ES-I3 (cell line): ENCODE data around the gene HES6.

Experiments
- H3K36me3 ChIP-seq: 2 replicates; pipeline ENCODE4 v1.6.1; 2013; ENCODE audit warnings: mild to moderate bottlenecking, low read length, control low read depth, moderate library complexity; ENCODE audit not compliant: insufficient read depth
- H3K4me1 ChIP-seq: 2 replicates; pipeline ENCODE4 v1.6.1; 2013; ENCODE audit warnings: mild to moderate bottlenecking, control low read depth, low read length; ENCODE audit not compliant: insufficient read depth
- H3K9ac ChIP-seq: 2 replicates; pipeline ENCODE4 v1.6.1; 2013; ENCODE audit warnings: low read depth, mild to moderate bottlenecking, low read length, moderate library complexity
- H3K9me3 ChIP-seq: 2 replicates; pipeline ENCODE4 v1.6.1; 2013; ENCODE audit warnings: mild to moderate bottlenecking, low read length, moderate library complexity; ENCODE audit not compliant: control insufficient read depth, insufficient read depth

Gene HES6

DNA sequence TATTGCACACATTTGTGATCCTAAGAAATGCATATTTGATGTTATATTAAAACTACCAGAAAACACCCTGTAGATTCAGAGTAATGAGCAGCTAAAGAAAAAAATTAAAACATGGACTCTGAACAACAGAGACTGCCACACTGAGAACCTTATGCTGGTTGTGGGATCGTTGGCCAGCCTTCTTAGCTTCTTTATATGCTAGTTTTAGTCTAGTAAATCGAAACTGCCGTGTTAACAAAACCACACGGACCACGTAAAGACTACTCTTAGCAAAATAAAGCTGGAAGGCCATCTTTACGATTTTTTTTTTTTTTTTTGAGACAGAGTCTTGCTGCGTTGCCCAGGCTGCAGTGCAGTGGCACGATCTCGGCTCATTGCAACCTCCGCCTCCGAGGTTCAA lies 25.8 kb upstream of the HES6 start:
- H3K36me3 ChIP-seq: no peaks in the 10 kb centered on the region; the same call in 1 of the 2 replicates
- no peaks in the 10 kb centered on the region for H3K9me3 ChIP-seq
- H3K4me1 ChIP-seq: peaks cover 6% of the 10 kb centered on the region; the same call in 1 of the 2 replicates
- no peak overlapping the region for H3K9ac ChIP-seq

DNA sequence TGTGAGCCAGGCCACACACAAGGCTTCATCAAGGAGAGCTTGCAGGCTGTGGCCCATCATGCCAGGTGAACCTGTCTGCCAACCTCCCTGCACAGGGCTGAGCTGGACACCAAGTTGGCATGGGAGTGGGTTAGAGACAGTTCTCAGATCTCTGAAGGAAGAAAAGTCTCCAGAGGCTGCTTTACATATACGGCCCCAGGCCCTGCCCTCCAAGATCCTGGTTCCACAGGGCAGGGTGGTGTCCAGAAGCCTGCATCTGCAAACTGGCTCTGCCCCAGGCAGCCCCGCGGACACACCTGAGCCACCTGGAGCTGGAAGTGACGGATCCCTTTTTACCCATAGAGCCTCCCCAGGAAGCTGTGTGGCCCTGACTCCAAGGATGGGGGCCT lies 24.2 kb upstream of the HES6 start:
- Histone ChIP-seq H3K9ac (no peak overlapping the region), H3K4me1 (no peaks in the 10 kb centered on the region), H3K9me3 (no peaks in the 10 kb centered on the region), H3K36me3 (no peaks in the 10 kb centered on the region; the same call in 1 of the 2 replicates)

DNA sequence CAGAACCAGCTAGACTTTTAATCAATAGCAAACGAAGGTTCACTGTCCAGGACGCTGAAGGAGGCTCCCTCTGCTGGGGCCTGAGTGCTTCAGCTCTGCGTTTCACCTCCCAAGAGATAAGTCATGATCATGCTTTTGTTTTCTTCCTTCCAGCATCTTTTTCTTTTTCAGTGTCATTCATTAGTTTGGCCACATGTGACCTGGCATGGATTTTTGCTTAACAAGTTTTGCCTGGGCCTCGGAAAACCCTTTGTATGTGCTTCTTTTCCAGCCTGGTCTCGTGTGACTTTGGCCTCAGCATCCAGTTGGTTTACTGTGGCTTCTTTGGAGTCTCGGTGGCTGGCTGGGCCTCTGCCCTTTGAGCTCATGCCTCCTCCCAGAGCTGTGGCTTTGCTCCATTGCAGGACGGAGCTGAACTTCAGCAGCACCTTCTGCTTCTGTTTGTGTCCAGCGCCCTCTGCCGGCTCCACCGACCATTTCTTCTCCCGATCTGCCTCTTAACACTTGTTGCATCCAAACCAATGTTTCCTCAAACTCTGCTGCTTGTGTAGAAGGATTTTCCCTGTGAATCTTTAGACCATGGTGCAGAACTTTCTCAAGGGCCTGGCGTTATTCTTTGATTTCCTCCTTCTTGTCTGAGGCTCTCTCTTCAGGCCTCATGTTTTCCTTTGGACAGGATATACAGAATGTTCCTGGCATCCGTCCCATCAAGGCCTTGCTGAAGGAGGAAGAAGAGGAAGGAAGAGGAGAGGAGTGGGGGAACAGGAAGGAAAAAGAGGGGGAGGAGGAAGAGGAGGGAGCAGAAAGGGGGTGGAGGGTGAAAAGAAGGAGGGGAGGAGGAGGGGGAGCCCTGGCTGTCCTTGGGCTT lies 23.6 kb upstream of the HES6 start:
- H3K9ac ChIP-seq: no peak overlapping the region
- H3K4me1 ChIP-seq: no peaks in the 10 kb centered on the region
- no peaks in the 10 kb centered on the region; the same call in 1 of the 2 replicates for H3K36me3 ChIP-seq
- no peaks in the 10 kb centered on the region for H3K9me3 ChIP-seq

DNA sequence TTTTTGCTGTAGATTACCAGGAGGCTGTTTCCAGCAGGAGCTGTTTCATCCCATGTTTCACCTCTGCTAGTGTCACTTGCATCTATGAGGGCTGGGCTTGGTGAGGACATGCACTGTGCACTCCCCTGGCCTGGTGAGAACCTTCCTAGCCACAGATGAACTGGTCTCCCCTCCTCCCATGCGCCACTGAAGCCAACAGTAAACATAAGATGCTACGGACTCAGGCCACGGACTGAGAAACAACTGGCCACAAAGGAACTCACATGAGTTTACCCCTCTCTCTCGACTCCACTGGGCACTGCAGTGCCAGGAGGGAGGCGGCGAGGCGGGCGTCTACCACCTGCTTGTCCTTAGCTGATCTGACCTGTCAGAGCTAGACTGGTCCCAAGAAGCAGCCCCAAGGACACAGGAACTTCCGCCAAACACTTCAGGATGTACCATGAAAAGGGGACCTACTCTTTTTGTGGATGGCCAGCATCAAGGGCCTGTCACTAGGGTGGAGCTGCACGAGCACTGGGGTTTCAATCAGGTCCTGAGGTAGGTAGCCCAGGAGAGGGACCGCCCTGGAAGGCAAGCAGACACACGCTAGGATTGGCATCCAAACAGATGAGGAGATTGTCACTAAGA lies 22.8 kb upstream of the HES6 start:
- Histone ChIP-seq H3K36me3 (no peaks in the 10 kb centered on the region; the same call in 1 of the 2 replicates), H3K9ac (no peak overlapping the region), H3K9me3 (no peaks in the 10 kb centered on the region), H3K4me1 (no peaks in the 10 kb centered on the region)

DNA sequence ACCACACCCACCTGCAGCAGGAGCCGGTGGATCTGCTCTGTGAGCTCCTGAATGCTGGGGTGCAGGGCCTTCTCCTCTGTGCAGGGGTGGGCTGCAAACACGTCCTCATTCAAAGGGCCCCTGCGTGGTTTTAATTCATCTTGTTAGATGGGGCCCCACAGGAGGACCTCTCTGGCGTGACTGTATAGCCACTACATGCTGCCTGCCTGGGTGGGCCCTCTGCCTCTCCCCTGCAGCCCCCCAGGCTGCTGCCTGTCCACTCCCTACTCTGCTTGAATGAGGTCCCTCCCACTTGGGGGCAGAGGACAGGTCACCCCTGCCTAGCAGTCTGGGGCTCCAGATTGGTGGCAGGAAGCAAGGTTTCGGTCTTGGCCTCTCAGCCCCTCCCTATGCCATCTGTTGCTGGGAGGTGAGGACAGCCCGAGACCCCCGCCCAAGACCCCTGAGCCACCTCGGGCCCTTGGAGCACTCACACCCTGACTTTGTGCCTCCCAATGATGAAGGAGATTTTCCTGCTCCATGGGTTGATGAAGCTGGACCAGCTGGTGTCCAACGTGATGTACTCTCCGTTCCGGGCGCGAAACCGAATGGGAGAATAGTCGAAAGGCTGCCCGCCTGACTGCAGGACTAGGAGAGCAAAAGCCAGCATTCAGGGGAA lies 22.0 kb upstream of the HES6 start:
- no peaks in the 10 kb centered on the region for H3K9me3 ChIP-seq
- H3K4me1 ChIP-seq: no peaks in the 10 kb centered on the region
- H3K36me3 ChIP-seq: no peaks in the 10 kb centered on the region
- no peak overlapping the region for H3K9ac ChIP-seq

DNA sequence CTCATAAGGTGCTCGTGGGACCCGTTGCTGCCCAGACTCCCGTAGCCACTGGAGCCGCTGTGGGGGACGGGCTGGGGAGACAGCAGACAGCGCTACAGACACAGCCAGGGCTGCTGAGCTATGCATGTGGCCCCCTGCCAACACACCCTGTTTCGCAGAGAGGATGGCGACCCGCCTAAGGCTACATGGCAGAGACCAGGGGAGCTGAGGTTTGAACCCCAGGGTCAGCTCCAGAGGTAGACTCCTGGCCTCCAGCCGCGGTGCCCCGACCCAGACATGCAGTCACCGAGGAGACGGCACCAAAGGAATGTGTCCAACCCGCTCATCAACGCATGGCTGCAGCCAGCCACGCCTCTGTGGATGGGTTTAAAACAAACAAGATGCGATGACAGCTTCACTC lies 21.0 kb upstream of the HES6 start:
- Histone ChIP-seq H3K4me1 (no peaks in the 10 kb centered on the region), H3K9me3 (no peaks in the 10 kb centered on the region), H3K36me3 (0 out of 2 replicates have a peak, but pooled peaks cover 4% of the 10 kb centered on the region), H3K9ac (no peak overlapping the region)

DNA sequence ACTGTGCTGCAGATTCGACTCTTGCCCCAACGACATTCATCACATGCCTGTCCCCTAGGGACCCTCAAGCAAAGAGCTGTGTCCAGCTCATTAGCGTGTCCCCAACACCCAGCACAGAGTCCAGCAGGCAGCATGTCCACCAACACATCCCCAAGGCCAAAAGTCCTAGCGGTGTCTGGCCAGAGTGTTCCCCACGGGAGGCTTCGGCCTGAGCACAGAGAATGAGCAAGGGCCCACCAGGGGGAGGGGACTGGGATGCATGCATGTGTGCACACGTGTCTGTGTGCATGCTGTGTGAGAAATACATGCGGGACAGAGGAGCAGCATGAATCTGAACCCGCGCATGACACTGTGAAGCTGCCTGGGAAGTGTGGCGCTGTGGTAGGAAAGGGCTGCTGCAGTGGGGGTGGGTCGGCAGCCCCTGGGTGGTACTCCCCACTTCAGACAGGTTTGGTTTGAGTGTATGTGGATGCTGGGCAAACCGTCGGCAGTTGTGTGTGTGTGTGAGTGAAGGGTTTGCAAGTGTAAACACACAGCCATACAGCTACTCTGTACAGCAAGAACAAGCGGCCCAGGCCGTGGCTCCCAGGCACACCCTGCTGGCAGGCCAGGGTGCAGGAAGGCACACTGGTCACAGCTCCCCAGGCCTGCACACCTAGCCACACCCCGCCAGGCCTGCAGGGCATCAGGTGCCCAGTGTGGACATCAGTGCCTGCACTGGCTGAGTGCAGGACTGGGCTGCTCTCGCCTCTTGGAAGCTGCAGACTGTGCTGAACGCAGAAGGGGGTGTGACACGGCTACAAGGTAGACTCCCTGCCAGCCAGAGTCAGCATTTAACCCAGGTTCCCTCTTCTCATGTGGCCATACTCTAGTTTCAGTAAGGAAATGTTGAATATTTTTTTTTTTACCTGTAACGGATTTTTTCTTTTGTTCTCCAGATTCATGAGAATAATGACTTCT lies 19.5 kb upstream of the HES6 start:
- H3K36me3 ChIP-seq: peaks cover 10% of the 10 kb centered on the region; the same call in 1 of the 2 replicates
- H3K9me3 ChIP-seq: no peaks in the 10 kb centered on the region
- H3K4me1 ChIP-seq: no peaks in the 10 kb centered on the region
- H3K9ac ChIP-seq: no peak overlapping the region

DNA sequence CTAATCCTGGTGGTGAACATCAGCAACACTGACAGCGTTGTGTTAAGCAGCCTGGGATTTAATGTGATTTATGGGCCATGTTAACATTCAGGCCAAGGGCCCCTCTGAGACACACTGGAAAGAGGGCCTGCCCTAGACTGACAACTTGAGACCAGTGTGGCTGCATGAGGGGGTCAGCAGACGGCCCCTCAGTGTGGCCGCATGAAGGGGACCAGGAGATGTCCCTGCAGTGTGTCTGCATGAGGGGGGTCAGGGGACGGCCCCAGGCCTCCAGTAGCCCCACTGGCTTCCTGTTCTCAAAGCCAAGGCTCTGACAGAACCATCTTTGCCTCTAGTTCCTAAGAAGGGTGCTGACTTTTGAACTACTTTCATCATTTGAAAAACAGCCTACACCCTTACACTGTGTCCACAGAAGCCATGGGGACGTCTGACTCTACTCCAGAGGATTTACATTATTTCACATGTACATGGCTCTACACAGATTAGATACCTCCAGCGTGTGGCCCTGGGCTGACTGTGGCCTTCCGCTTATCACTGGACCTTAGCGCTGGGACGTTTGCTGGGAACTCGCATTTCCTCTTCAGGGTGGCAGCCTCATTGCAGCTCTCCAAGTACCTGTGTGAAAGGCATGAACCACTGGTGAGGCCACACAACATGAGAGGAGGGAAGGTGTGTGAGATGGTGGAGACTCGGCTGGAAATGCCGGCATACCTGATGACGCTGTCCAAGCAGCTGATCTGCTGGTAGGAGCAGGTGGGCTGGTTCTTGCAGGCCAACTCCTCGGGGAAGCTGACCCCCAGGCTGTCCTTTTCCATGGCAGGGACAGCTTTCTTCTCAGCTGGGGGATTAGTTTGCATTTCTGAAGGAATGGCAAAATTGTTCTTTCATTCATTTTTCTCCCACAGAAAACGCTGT lies 18.2 kb upstream of the HES6 start:
- Histone ChIP-seq H3K9me3 (no peaks in the 10 kb centered on the region), H3K36me3 (peaks cover 10% of the 10 kb centered on the region; the same call in 1 of the 2 replicates), H3K4me1 (no peaks in the 10 kb centered on the region), H3K9ac (no peak overlapping the region)

DNA sequence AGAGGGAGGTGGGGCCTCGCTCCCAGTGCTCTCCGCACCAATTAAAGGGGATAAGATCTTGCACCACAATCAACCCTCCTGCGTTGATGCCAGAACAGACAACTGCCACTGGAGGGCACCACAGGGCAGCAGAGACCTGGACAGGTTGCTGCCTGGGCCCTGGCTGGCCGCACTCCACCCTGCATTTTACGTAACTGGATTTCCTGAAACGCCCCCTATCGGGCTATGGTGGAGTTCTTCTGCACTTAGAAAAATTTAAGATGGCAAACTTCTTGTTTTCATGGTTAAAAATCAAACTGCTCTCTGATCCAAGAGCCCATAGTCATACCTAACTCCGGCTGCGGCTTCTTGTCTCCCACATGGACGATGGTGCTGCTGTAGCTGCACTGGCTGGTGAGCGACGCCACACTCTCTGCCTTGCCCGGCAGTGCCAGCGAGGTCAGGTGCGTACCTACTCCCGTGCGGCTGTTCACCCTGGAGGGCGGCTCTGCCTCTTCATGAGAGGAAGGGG lies 16.8 kb upstream of the HES6 start:
- Histone ChIP-seq H3K36me3 (peaks cover 10% of the 10 kb centered on the region; the same call in 1 of the 2 replicates), H3K9ac (no peak overlapping the region), H3K9me3 (no peaks in the 10 kb centered on the region), H3K4me1 (no peaks in the 10 kb centered on the region)

DNA sequence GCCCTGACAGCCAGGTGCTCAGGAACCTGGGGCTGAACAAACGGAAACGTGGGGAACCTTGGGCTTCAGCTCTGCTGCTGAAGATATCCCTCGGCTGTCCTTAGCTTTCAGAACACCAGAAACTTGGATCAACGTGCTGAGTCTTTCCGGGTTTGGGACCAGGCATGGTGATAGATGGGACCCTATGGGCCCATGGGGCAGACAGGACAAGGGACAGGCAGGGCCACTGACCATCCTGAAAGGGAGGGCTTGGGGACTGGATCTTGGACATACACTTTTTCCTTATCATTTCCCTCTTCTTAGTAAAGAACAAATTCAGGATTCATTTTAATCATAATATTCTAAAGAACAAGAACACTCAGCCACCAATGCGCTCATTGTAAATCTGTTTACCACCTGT lies 16.3 kb upstream of the HES6 start:
- Histone ChIP-seq H3K9ac (no peak overlapping the region), H3K9me3 (no peaks in the 10 kb centered on the region), H3K4me1 (no peaks in the 10 kb centered on the region), H3K36me3 (peaks cover 10% of the 10 kb centered on the region; the same call in 1 of the 2 replicates)

DNA sequence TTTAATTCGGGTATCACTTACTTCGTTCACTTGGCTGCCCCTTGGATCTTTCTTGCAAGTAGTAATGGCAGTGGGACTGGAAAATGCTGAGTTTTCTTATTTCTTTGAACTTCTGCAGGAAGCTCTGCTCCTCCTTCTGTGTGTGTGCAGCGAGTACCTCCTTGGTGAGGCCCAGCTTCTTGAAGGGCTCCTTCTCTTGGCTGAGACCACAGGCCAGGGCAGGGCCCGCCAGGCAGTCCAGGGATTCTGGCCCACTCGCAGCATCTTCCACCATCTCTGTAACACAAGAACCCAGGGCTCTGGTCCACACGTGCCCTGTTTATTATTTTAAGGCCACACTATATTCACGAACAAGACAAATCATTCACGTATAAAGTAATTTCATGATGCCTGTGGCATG lies 15.8 kb upstream of the HES6 start:
- no peaks in the 10 kb centered on the region for H3K4me1 ChIP-seq
- H3K36me3 ChIP-seq: peaks cover 10% of the 10 kb centered on the region; the same call in 1 of the 2 replicates
- no peaks in the 10 kb centered on the region for H3K9me3 ChIP-seq
- H3K9ac ChIP-seq: no peak overlapping the region

DNA sequence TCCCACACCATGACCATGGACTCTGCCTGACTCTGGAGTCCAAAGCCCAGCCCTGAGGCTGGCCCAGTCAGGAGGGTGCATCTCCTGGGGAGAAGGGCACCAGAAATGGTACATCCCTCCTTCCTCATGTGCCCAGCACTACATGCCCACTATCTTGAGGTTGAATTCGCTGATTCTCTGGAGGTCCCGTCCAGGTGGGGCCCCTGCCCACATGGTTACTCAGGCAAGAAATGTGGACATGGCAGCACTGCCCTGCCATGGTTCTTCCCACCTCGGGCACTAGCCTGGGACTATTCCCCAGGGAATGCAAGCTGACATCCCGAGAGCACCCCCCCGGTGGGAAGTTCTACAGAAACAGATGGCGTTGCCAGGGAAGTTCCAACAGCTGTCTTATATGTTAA lies 15.3 kb upstream of the HES6 start:
- H3K36me3 ChIP-seq: peaks cover 10% of the 10 kb centered on the region; the same call in 1 of the 2 replicates
- no peak overlapping the region for H3K9ac ChIP-seq
- no peaks in the 10 kb centered on the region for H3K9me3 ChIP-seq
- H3K4me1 ChIP-seq: no peaks in the 10 kb centered on the region
